ENCODE data around the gene RALBP1.

Gene RALBP1

DNA sequence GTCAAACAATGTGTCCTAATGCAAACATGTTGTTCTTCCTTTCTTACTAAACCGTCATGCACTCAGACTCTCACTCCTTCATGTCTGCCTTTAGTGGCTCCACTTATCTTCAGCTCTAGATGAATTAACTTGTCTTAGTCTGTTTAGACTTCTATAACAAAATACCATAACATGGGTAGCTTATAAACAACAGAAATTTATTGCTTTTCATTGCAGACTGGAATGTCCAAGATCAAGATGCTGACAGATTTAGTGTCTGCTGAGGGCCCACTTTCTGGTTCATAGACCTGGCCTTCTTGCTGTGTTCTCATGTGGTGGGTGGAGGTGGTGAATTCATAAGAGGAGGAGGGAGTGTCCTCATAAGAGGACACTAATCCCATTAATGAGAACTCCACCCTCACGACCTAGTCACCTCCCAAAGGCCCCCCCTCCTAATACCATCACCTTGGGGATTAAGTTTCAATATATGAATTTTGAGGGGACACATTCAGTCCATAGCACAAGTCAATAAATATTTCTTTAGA, 32.3 kb downstream of the RALBP1 start:
- no peak for DNase-seq (ENCODE audit: low read depth in 3 of 3)

DNA sequence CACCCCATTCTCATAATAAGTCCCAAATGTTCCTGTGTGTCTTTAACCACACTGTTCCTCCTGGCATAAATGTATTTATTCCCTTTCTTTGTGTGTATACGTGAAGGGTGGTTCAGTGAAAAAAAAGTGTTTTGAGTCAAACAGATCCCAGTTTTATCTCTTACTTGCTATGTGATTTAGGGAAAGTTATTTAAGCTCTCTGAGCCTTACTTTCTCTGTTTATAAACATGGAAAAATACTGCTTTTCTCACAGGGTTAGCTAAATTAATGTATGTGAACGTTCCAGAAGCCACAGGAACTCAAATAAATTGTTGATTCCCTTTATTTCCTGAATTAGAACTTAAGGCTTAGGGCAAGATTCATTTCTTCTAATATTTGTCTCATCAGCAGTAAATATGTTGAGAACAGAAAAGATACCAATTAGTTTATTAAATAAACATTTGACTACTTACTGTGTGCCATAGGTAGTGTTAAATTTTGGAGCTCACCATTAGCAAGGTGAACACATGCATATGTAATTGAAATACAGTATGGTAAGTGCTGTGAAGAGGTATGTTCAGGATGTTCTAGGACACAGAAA, 33.2 kb downstream of the RALBP1 start:
- no peak for DNase-seq (ENCODE audit: low read depth in 3 of 3)

DNA sequence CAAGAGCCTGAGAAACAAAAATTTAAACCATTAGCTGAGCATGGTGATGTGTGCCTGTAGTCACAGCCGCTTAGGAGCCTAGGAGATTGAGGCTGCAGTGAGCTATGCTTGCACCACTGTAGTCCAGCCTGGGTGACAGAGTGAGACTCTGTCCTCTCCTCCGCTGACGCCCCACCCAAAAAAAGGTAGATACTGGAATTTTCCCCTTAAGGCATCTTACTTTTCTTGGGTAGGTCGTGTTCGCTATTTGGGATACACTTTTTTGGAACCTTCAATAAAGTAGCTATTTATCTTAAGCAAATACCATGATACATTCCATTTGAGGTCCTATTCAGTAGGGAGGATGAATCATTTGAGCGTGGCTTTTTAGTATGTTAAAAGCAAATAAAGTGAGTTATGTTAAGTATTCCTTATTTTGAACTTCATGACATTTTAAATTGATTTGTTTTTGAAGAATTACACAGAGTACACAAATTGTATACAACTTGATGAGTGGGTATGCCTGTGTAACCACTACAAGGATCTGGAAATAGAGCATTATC, 38.7 kb downstream of the RALBP1 start:
- DNase-seq (ENCODE audit: low read depth in 3 of 3): no peak

DNA sequence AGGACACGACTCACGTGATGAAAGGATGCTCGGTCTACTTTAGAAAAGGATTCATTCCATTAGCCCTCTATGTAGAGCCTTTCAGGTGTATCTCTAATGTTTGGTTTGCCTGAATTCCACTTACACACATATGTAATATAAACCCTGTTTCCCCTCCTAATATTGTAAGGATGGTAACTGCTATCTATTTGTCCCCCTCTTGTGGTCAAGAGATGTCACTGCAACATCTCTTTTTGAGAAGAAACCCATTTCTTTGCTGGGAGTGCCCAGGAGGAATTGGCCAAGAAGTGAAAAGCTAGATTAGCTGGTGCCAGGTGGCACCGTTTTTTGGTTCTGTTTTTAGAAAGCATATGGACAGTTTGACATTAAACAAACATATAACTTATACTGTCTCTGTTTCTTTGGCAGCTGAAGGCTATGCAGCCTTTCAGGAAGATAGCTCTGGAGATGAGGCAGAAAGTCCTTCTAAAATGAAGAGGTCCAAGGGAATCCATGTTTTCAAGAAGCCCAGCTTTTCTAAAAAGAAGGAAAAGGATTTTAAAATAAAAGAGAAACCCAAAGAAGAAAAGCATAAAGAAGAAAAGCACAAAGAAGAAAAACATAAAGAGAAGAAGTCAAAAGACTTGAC, 41.2 kb downstream of the RALBP1 start:
- no peak for DNase-seq (ENCODE audit: low read depth in 3 of 3)

DNA sequence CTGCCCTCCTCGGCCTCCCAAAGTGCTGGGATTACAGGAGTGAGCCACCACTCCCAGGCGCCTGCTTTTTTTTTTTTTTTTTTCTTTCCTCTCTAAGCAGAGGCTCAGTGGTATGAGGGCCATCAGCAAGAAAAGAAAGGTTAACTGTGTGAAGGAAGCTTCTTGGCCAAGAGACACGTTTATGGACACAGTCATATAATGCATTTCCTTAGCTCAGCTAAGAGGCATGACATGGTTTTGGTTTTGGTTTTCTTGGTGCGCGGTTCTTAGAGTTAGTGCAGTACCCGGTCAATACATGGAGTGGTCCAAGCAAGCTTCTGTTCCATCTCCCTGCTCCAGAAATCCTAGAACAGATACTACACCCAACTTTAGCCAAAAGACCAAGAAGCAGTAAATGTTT, 42.6 kb downstream of the RALBP1 start:
- no peak for DNase-seq (ENCODE audit: low read depth in 3 of 3)

DNA sequence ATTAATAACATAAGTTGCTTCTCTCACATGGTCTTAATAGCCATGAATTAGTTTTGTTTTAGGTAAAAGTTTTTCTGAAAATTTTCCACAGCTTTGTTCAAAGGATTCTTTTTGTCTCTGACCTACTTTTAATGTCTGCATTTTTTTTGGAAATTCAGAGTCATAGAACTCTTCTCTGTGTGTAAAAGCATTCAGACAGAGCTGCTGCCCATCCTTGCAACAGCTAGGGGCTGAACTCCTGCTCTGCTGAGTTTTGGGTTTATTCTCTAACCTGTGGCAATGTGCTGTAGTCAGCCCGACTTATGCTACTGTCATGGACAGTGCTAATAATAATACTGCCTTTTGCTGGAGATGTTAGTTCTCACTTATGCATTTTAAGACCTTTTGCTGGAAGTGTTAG, 44.1 kb downstream of the RALBP1 start:
- no peak for DNase-seq (ENCODE audit: low read depth in 3 of 3)

DNA sequence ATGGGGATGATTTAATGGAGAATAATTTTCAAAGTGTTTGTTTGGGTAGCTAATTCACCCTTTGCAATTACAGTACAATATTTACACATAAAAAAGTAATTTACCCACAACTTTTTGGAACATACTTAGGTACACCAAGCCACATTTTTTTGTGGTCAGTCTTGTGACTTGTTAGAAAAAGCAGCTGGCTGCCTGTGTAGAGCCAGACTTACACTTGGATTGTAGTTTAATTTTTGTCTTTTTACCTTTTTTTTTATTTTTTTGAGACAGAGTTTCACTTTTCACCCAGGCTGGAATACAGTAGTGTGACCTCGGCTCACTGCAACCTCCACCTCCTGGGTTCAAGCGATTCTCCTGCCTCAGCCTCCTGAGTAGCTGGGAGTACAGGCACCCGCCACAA, 45.4 kb downstream of the RALBP1 start:
- no peak for DNase-seq (ENCODE audit: low read depth in 3 of 3)

DNA sequence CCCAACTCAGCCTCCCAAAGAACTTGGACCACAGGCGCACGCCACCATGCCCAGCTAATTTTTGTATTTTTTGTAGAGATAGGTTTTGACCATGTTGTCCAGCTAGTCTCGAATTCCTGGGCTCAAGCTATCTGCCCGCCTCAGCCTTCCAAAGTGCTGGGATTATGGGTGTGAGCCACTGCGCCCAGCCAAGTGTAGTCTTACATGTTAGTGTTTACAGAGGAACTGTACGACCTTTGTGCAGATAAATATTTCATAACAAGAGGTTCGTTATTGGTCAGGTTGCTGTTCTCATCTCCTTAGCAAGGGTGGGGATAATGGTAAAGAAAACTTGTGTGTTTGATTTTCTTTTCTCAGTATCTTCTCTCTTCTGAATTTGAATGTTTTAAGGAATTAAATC, 46.5 kb downstream of the RALBP1 start:
- DNase-seq (ENCODE audit: low read depth in 3 of 3): no peak

DNA sequence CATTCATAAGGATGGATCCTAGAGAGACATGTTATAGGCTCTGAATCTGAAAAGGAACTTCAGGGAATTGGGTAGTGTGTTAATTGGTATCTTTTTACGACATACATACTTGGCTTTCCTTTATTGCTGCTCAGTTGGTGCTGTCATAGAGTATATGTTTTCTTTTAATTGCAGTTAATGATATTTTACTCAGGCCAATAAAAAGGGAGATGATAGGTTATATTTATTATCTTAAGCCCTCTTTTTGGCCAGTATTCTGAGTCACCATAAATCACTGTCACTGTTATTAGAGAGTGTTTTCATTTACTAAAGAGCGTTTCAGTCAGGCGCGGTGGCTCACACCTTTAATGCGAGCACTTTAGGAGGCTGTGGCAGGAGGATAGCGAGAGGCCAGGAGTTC, 47.6 kb downstream of the RALBP1 start:
- DNase-seq (ENCODE audit: low read depth in 3 of 3): no peak

DNA sequence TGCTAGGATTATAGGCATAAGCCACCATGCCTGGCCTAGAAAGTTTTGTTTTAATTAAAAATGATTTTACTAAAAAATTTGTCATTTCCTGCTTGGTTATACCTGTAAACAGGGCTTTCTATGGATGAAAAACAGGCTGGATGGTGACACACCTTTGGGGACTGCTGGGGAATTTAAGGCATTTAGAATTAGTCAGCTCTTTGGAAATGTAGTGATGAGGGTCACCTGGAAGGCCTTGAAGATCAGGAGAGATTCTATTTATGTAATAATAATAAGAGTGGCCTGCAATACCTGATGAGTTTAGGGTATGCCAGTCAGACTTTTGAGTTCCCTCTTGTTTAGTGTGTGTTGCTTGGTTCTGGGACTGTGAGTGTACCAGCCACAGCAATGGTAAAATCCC, 51.1 kb downstream of the RALBP1 start:
- no peak for DNase-seq (ENCODE audit: low read depth in 3 of 3)

DNA sequence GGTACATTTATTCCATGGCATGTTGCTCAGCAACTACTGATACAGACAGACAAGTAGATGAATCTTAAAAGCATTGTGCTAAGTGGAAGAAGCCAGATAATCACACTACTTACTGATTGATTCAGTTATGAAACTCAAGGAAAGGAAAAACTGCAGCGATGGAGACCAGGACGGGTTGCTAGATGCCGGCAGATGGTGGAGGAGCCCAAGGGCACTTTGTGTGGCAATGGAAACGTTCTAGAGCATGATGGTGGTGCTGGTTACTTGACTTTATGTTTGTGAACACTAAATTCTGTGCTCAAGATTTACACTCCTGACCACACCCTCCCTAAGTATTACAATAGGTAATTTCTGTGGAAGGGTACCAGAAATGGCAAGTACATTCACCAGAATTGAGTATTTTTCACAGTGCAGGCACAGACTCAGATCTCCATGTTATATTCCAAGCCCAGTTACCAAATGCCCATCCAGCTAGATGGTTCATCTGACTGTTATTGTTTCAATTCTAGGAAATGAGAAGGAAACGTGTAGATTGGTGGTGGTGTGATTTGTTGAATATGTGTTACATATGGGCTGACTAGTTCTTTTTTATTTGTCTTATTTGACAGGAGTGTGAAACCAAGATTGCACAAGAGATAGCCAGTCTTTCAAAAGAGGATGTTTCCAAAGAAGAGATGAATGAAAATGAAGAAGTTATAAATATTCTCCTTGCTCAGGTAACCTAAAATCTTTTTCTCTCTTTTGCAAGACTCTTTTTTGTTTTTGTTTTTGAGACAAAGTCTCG, 55.1 kb downstream of the RALBP1 start:
- no peak for DNase-seq (ENCODE audit: low read depth in 3 of 3)

DNA sequence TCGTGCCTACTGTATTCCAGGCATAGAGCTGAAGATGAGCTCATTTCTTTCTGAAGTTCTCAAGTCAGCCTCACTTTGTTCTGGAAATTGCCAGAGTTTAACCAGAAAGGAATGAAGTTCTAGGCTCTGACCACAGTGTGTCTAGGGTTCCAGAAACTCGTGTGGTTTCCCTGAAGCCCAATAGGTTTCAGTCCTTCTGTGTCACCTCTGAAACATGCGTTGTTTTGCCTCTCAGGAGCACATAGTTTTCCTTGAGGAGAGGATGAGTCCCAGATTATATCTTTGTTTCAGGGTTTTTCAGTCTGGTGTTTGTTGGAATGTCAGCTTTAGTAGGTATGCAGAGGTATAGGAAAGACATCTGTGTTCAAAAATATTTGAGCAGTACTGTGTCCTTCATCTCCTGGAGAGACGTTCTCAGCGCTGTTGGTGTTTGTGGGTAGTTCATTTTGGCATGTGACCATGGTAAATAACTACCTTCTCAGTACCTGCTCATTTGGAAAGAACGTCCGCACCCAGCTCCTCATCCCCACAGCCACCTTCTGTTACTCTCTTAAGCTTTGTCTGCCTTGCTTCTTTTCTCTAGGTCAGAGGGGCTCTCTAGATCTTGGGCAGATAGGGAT, 56.6 kb downstream of the RALBP1 start:
- DNase-seq (ENCODE audit: low read depth in 3 of 3): no peak

DNA sequence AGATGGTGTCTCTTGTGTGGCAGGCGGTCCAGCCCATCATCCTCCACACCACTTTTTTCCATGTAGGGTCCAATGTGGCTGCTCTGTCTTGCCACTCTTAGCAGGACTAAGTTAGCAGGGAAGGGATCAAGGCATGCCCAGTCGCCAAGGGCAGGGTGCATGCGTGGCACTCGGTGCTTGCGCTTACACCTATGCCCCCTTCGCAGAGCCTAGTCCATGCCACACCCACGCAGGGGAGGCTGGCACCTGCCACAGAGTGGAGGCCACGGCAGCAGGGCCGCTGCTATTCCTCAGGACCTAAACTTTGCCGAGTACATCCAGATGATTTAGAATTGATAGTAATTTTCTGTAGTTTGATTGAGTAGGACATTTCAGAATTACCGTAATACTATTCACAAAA, 59.5 kb downstream of the RALBP1 start:
- no peak for DNase-seq (ENCODE audit: low read depth in 3 of 3)

DNA sequence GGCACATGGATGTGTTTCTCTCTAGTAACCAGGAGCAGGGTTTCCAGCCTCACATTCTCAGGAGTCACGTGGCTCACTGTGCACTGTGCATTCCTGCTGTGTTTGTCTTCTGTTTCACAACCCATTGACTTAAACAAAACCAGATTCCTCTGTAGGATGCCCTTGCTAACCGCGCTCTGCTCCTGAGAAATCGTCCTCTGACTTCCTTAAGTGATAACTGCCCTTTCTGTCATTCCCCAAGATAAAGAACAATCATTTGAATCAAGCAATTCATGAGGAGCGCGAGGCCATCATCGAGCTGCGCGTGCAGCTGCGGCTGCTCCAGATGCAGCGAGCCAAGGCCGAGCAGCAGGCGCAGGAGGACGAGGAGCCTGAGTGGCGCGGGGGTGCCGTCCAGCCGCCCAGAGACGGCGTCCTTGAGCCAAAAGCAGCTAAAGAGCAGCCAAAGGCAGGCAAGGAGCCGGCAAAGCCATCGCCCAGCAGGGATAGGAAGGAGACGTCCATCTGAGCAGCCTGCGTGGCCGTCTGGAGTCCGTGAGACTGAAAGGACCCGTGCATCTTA, 60.2 kb downstream of the RALBP1 start:
- DNase-seq (ENCODE audit: low read depth in 3 of 3): no peak

DNA sequence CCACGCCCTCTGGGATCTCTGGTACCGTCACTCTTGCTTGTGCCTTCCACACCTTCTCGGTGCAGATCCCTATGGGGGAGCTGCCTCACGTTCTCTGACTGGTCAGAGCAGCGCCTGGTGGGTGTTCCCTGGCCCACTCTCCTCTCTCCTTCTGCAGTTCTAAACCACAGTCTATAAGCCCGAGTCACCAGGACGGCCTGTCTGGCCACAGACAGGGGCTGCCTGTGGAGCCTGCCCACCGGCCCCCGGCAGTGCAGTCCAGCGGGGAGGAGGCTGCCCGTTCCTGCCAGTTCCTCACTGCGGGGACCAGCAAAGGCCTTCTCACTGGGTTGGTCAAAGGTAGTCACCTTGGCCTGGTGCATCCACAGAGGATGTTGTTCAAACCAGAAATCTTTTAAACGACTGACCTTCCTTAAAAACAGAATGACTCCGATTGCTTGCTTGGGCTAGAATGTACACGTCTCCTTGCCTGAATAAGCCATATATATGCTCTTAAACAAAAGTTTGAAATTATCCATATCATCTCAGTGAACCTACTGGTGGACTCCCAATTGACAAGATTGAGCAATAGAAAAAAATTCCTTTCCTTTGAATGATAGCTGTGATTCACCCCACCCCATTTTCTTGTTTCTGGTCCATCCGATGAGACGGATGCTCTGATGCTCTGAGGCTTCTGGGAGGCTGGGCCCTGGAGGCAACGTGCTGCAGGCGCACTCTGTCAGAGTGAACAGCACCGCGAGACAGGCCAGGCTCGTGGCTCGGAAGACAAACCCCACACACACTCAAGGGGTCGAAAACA, 61.2 kb downstream of the RALBP1 start:
- no peak for DNase-seq (ENCODE audit: low read depth in 3 of 3)

DNA sequence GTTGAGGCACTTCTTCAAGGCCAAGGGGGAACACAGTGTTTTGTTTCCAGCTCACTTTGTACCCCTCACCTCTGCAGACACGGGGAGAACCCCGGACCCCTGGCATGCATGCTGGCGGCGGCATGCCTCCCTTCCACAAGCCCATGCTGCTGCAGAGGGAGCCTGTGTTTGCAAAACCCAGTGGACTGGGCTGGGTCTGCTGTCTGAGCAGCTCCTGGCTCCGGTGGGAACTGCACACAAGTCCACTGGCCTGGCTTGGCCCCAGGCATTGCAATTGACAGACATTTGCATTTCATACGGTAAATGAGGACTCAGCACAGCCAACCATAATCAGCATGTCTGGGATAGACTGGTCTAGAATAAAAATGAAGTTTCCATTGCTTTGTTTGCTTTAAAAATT, 62.4 kb downstream of the RALBP1 start:
- DNase-seq (ENCODE audit: low read depth in 3 of 3): no peak

DNA sequence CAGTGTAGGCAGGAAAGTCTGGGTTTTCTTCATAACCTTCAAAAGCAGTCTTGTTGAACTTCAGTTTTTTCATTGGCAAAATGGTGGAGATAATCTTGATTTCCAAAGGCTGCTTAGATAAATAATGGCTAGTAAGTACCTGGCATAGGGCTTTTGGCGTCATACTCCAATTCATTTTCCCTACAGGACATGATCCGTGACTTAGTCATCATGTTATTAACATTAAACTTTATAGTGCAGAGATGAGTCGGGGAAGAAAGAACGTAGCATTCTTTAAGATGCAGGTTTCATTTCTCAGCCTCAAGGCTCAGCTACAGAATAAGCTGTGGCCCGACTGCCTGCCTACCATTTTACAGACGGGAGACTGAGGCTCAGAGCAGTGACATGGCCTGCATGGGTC, 64.0 kb downstream of the RALBP1 start:
- DNase-seq (ENCODE audit: low read depth in 3 of 3): no peak

DNA sequence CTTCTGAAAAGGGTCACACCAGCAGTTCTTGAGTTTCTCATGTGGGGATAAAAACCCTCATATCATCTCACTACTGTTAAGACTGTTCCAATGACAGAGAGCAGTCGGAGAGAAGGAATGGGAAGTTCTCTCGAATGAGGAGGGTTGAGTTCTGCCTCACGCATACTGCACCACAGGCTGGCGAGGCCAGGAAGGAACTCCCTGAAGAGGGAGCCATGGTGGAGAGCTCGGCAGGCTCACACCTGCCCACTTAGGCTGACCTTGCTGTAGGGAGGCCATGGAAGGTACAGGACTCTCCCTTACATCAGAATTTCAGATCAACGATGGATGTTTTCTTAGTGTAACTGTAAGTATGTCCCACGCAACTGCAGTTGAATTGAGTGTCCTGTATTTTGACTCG, 64.6 kb downstream of the RALBP1 start:
- DNase-seq (ENCODE audit: low read depth in 3 of 3): no peak

DNA sequence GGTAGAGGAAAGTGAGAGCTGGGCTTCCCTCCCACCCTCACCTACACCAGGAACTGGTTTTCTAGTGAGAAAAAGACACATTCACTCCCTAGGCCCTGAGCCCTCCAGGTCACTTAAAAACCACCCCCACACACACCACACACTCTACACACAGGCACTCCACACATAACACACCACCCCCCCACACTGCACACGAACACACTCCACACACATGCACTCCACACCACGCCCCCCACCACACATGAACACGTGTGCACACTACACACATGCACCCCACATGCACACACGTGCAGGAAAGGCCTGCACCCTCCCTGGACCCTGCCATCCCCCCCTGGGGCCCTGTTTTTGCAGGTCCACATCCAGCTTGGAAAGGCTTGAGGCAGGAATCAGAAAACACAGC, 67.6 kb downstream of the RALBP1 start:
- DNase-seq (ENCODE audit: low read depth in 3 of 3): no peak

DNA sequence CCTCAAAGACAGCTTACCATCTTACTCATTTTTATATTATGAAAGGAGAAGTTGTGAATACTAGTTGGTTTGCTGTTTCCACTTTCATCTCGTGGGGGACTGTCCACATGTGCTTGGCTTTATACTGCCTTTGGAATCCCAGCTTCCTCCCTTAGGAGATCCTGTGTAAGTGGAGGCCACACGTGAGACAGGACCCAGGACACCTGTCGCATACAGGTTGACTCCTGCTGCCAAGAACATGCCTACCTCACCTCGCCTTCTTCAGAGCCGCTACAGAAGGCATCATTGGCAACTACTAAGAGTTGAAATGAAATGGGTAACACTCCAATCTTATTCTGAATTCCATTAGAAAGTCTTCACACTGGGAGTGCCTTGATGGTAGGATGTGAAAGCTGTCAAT, 69.7 kb downstream of the RALBP1 start:
- no peak for DNase-seq (ENCODE audit: low read depth in 3 of 3)

DNA sequence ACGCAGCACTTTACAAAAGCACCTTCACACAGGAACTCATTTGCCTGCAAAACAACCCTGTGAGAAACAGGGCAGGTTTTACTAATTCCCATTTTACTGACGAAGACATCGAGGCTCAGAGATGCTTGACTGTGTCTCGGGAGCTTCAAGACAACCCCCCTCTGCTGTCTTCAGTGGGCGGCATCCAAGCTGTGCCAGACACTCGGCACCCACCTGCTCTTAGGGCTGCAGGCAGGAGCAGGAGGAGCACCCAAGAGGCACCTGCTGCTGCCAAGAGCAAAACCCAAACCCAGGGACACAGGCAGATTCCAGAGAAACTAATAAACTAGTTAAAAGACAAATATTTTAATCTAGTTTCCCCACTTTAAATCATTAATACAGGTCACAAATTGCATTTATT, 71.2 kb downstream of the RALBP1 start:
- DNase-seq (ENCODE audit: low read depth in 3 of 3): no peak
